GM19240 (cell line): ENCODE measurements around the gene CCDC85C.
"Not testable (repeated sequence)": the region's sequence is repeated elsewhere in the genome, so short reads cannot be mapped to it uniquely, and the experiment has no call there.

Experiments
- DNase-seq: peaks from one replicate; pipeline ENCODE4 v3.0.0; 2011; ENCODE audit warnings: low spot score; ENCODE audit not compliant: insufficient read length

Gene CCDC85C

DNA sequence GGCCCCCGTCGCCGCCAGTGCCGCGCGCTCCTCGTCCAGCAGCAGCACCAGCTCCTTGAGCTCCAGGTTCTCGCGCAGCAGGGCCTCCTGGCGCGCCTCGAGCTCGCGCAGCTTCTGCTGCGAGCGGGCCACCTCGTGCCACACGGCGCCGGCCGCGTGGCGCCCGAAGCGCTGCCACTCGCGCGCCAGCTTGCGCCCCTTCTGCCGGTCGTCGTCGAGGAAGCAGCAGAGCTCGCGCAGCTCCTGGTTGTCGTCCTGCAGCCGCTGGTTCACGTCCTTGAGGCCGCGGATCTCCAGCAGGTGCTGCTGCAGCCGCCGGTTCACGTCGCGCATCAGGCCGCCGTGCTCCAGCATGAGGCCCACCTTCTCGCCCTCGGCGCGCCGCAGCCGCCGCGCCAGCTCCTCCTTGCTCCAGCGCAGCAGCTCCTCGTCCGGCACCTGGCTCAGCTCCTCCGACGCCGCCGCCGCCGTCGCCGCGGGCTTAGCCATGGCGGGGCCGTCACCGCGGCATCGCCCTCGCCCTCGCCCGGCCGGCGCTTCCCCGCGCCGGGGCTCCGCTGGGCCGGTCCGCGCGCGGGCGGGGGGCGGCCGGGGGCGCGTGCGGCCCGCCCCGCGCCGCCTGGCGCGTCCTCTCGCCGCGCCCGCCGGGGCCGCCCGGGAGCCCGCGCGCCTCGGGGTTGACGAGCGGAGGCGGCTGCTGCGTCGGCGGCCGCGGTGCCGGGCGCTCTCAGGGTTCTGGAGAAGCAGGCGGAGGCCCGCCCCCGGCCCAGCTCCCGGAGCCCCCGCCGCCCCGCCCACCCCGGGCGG lies at the start of gene CCDC85C:
Gene CCDC85C, minus strand, starts transcription at position 737 of the 807 bp plus-strand sequence. Its CDS starts 248 bp downstream, at position 489.
- no peak for DNase-seq

DNA sequence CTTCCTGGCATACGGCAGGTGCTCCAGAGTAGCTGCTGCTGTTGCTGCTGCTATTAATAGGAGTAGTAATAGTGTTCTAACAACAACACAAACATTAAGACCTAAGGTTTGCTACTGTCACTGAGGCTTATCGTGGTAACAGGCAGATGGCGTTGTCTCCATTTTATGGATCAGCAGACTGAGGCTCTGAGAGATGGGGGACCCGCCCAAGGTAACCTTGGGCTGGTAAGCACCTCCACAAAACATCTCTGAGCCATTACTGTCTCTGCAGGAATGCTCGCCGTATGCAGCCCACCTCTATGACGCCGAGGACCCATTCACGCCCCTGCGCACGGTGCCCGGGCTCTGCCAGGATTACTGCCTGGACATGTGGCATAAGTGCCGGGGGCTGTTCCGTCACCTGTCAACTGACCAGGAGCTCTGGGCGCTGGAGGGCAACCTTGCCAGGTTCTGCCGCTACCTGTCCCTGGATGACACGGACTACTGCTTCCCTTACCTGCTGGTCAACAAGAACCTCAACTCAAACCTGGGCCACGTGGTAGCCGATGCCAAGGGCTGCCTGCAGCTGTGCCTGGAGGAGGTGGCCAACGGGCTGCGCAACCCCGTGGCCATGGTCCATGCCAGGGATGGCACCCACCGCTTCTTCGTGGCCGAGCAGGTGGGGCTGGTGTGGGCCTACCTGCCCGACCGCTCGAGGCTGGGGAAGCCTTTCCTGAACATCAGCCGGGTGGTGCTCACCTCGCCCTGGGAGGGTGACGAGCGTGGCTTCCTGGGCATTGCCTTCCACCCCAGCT lies 48.1 kb upstream of the CCDC85C start:
- DNase-seq: no peak

DNA sequence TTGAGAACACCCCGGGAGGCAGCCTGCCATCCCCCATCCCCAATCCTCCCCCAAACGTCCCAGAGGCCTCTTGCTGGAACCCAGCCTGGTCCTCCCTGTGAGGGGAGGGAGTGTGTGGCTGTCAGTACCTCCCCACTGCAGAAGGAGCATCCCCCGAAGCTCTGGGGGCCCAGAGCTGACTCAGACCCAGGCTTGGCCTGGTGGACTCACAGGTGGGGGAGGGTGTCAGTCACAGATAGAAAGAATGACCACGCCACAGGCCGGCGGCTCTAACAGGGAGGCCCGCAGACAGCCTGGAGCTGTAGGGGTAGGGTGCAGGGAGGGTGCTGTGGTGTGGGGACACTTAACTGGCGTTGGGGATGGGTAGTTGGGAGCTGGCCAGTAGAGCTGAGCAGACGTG lies 46.2 kb upstream of the CCDC85C start:
- DNase-seq: no peak

DNA sequence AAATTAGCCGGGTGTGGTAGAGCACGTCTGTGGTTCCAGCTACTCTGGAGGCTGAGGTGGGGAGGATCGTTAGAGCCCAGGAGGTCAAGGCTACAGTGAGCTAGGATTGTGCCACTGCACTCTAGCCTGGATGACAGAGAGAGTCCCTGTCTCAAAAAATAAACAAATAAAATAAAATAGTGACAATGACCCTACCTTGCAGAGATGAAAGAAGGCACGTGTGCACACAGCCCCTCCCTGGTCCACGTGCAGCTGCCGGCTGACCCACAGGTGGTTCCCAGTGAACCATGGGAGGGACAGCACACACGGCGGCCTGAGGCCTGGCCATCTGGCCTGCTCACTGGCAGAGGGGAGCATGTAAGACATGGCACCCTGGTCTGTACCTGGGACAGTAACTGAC lies 45.6 kb upstream of the CCDC85C start:
- no peak for DNase-seq

DNA sequence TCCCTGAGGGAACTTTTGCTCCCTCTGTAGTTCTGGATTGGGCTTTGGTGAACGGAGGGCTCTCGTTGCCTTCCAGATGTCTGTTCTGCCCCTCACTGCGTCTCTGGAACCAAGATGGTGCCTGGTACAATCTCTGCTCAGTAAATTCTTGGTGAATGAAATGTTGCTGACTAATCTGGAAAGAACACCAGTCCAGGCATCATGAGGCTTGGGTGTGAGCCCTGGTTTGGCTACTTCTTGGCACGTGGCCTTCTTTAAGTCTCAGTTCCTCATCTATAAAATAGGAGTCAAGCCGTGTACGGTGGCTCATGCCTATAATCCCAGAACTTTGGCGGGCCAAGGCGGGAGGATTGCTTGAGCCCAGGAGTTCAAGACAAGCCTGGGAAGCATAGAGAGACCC lies 45.2 kb upstream of the CCDC85C start:
- no peak for DNase-seq

DNA sequence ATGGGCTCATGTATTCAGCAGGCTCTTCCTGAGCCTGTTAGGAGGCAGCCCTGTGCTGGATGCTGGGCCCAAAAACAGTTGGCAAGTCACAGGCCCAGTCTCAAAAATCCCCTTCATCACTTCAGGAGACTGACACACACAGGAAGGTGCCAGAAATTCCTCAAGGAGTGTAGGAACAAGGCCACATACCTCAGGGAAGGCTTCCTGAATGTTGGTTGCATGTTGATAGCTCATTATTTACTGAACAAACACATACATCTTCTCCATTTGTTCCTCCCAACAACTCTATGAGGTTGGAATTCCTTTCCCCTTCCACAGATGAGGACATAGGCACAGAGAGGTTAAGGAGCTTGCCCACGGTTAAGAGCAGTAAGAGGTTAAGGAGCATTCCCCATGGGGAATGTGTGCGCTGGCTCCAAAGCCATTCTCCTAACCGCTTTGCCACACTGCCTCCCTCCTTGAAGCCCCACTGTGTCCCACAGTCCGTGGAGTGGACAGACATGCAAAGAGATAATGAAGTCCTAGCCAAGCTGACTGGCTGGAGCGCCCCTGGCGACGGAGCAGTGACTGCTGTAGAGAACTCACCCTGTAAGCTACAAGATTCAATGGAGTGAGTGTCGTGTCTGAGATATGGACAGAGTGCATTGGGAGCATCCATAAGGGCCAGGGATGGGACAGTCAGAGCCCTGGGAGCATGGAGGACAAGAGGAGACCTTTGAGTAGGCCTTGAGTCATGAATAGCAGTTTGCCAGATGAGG lies 44.2 kb upstream of the CCDC85C start:
- DNase-seq: no peak

DNA sequence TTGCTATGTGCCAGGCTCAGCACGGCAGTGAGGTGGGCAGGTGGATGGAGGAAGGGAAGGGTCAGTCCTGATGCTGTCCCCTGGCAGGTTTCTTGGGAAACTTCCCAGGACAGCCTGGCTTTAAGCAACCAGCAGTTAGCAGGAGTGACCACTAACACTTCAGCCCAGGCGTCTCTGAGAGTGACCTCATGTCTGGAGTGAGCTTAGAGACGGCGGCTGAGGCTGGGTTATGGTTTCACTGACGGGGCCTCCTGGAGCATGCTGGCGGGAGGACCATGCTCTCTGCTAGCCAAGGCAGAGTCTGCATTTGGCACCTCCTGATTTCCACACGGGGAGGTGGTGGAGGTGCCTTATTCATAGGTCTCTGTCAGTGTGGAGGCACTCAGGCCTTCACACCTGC lies 43.4 kb upstream of the CCDC85C start:
- no peak for DNase-seq

DNA sequence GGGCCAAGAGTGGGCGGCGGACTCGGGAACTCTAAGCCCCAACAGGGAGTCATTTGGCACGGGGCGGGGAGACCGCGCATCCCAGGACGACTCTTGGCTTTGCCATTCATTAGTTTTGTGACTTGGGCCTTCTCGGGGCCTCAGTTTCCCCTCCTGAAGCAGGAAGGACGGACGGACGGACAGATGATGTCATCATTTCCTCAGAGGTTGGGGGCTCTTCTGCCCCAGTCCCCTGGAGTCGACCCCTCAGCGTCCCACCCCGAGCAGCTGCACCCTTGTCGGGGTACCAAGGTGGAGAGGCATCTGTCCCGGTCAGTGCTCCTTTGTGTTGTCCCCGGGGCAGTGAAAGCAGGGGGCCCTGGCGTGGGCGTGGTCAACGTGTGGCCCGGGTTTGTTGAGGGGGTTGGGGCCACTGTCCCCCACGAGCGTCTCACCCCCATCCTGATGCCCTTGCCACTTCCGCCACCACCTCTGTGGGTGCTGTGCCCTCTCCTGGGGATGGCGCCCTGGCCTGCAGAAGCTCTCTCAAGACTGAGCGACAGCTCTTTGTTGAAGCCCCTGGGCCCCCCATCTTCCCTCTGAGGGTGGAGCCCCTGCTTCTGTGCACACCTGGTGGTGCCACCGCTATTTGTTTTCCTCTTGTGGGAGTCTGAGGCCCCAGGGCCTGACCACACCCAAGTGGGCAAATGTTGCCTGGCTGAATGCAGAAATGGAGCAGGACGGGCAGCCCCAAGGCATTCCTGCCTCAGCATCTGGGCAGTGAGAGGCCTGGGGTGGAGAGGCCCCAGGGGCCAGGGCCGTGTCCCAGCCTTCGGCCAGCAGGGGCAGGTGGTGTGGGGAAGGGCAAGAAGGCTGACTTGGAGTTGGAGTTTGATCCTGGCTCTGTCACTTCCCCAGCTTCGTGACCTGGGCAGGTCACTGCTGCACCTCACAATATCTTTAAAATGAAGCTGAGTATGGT lies 41.8 kb upstream of the CCDC85C start:
- no peak for DNase-seq

DNA sequence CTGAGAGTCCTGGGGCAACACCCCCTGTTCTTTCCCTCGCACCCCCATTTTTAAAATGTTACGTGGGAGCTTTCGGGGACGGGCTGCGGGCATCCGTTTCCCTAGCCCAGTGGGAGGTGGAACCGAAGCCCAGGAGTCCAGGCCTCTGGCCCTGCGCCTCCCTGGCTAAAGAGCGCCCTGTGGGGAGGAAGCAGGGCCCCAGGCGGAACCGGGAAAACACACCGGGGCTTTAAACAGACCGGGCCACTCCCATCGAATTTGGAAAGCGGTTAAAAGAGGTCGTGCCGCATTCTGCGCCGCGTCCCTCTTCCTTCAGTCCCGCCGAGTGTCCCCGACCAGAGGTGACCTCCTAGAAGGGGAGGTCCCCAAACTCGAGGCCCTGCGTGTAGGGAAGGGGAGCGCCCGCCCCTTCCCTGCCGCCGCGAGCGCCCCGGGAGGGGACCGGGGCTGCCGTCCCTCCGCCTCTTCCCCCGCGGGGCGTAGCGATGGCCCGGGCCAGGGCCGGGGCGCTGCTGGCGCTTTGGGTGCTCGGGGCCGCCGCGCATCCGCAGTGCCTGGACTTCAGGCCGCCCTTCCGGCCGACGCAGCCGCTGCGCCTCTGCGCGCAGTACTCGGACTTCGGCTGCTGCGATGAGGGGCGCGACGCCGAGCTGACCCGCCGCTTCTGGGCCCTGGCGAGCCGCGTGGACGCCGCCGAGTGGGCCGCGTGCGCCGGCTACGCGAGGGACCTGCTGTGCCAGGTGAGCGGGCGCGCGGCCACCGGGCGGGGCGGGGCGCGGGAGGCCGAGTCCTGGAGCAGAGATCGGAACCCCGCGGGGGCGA lies 40.9 kb upstream of the CCDC85C start, which contains the start of gene HHIPL1:
Gene HHIPL1, plus strand, starts transcription at position 407 of the 822 bp plus-strand sequence. Its CDS starts 79 bp downstream, at position 486.
- no peak for DNase-seq

DNA sequence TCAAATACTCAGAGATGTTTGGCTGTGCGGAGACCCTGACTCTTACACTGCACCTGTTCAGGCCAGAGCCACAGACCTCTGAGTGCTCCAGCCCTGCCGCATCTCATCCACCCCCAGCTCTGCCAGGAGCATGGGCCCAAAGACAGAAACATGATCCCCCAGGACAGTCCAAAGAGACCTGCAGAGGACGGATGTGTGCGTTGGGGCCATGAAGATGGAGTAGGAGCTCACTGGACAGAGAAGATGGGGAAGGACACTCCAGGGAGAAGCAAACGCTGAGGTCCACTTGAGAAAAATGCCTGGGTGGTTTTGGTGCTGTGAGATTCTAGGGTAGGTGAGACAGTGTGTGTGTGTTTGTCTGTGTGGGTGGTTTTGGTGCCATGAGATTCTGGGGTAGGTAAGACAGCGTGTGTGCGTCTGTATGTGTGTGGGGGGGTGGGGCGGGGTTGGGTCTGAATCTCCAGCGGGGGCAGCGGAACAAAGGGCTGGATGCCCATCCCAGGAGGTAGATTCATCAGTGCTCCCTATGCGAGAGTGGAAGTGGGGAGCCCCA lies 40.1 kb upstream of the CCDC85C start:
- DNase-seq: no peak

DNA sequence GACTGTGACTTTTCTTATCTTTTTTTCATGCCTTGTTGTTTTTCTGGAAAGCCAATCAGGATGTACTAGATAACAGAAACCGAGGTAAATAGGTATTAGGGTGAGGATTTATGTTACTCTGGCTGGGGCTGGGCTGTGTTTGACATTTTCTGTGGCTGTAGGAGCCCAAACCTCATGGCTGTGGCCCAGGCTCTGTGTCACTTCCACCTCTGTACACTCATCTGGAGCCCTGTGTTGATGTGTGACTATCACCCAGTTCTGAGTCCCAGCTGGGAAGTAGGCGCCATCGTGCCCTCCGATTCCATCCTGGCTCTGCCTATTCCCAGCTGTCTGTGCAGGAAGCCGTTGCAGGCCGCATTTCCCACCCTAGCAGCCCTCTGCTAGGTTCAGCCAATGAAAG lies 39.3 kb upstream of the CCDC85C start:
- DNase-seq: no peak

DNA sequence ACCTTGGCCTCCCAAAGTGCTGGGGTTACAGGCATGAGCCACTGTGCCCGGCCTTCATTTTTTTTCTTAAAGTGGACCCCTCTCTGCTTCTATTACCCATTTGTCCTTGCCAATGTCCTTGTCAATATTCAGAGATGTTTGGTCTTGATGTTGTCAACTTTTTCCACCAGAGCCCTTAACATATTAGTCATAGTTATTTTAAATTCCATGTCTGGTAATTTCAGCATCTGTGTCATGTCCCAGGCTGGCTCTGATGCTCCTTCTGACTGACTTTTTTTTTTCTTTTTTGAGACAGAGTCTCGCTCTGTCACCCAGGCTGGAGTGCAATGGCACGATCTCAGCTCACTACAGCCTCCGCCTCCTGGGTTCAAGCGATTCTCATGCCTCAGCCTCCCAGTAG lies 38.8 kb upstream of the CCDC85C start:
- DNase-seq: not testable (repeated sequence)

DNA sequence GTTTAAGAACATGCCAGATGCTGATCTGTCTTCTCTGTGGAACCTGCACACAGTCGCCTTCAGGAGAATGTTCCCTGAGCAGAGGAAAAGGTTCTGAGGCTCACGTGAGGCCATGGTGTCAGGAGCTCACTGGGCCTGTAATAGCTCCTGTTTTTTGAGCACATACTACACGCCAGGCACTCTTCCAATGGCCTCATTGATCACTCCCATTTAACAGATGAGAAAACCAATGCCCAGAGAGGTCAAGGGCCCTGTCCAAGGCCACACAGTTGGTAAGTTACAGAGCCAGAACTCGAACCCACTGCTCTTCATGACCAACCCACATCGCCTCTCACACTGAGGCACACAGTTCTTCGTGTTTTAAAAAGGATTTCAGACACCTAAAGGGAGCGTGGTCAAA lies 33.6 kb upstream of the CCDC85C start:
- no peak for DNase-seq

DNA sequence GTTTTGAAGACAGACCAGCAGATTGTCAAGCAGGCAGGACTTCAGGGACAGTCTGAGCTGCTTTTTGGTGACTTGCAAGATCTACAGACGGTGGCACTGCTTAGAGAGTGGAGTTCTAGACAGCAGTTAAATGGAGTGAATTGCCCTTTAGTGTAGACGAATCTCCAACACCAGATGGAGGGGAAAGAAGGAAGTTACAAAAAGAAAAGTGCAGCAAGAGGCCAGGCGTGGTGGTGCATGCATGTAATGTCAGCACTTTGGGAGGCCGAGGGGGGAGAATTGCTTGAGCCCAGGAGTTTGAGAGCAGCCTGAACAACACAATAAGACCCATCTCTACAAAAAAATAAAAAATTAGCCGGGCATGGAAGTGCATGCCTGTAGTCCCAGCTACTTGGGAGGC lies 32.5 kb upstream of the CCDC85C start:
- DNase-seq: no peak

DNA sequence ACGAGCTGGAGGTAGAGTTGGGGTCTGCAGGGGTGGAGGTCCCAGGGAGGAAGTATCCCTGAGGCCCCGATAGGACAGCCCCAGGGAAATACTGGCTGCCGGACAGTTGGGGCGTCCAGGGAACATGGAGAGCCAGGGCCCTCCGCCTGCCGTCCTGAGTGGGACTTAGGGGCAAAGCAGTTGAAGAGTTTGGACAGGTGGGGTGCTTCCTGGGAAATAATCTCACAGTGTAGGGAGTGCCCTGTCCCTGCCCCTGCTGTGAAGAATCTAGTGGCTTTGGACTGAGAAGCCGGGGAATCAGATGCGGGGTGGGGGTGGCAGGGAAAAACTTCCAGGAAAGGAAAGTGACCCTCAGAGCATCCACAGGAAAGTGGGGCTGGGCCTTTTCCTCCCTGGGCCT lies 31.1 kb upstream of the CCDC85C start:
- DNase-seq: no peak

DNA sequence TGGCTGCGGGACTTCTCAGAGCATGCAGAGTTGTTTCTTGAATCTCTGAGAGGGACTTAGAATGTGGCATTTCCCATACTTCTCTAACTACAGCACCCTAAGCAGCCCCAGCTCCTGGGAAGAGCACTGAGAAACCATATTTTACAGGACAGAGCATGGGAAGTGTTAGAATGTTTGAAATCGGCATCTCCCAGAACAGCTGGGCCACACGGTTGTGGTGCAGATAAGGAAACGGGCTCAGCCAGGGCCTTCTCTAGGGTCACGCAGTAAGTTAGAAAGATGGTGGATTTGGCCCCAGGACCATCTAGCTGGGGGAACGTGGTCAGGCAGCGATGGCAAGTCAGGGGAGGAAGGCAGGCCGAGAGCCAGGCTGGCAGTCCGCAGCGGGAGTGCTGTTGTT lies 30.4 kb upstream of the CCDC85C start:
- no peak for DNase-seq

DNA sequence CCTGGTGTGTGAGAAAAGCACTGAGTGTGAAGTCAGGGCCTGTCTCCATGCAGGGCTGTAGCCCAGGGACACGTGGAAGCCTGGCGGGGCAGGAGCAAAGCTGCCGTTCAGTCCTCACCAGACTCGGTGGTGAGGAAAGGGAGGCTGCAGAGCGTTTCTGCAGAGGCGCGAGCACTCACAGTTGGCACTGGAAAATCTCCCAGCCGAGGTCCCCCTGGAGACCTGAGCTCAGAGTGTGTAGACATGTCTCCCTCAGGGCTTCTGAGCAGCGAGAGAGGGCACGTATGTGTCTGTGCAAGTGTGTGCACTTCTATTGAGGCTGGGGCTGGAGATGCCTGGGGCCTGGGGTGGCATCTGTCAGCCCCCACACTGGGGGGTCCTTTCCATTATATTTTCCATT lies 29.9 kb upstream of the CCDC85C start:
- DNase-seq: no peak

DNA sequence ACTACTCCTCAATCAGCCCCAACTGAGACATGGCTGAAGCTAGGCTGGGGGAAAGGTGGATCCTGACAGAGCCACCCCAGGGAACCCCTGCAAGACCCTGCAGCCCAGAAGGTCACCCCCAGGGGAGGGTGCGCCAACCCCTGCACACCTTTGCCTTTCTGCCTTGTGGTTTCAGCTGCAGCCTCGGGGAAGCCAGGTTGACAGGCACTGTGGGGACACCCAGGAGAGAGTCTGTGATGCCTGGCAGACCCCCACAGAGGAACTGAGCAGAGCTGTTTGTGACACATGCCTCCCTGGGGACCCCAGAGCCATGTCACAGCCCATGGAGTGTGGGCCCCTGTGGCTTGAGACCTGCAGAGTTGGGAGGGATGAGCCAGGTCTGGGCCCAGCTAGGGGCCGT lies 29.1 kb upstream of the CCDC85C start:
- no peak for DNase-seq

DNA sequence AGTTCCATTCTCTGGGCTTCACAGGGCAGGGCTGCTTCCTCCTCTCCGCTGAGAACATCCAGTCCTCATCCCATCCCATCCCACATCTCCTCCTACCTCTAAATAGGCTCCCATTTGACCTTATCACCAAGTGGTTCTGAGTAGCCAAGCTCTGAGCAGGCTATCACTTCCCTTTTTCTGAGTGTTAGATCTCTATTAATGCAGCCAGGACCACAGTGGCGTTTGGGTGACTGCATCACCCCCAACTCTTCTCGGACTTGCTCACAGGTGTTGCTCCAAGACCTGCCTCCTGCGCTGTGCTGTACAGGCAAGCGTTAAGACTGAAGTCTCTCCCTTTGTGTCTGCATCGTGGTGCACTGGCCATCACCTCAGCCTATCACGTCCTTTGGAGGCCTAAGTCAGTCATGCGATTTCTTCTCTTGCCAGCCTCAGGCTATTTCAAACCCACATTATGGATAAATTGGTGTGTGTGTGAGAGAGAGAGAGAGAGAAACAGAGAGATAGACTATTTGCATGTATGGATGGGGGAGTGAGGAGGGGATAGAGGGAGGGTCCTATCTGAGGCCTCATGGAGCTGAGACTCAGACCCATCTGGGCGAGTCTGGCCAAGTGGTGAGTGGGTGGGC lies 28.5 kb upstream of the CCDC85C start:
- no peak for DNase-seq
